Panc1 (cell line): ENCODE results near the gene NGB. TPM values are rescaled to one million over a fixed set of nuclear protein-coding genes. Genes with fewer than 3 reads are reported as not detected.

ENCODE experiments used
- ATAC-seq: fragments of 200-7000 bp; cut with Tn5 transposase; 2 replicates; pipeline ENCODE4 v1.9.1; 2020; ENCODE audit warnings: mild to moderate bottlenecking, moderate library complexity
- BruUV-seq: library from RNA; stranded (reverse); fragments of 400-500 nt; replicated peaks from 2 replicates; lab custom pipeline; 2021; lab: Mats Ljungman, UMichigan
- CTCF ChIA-PET: fragments of 300-600 bp; sonication (Branson Sonifier 250); formaldehyde crosslinking; loops from one replicate; lab custom pipeline; 2022; ENCODE audit warnings: antibody characterized with exemption; lab: Charles Lee
- POLR2A ChIA-PET: fragments of 300-600 bp; sonication (Branson Sonifier 250); formaldehyde crosslinking; loops from one replicate; lab custom pipeline; 2022; ENCODE audit warnings: antibody characterized with exemption; lab: Charles Lee
- DNase-seq: peaks from one replicate; pipeline ENCODE4 v3.0.0-alpha.2; 2010; ENCODE audit warnings: low read depth, low spot score
- H3K27ac ChIP-seq: 2 replicates; pipeline ENCODE4 v1.5.1; 2011; ENCODE audit warnings: mild to moderate bottlenecking, low read length, inconsistent platforms
- H3K27me3 ChIP-seq: fragments of 200-500 bp; sonication (Bioruptor generic); 2 replicates; pipeline ENCODE4 v1.6.0; 2014; ENCODE audit warnings: low read length, inconsistent platforms; ENCODE audit not compliant: control insufficient read depth, insufficient read depth
- H3K36me3 ChIP-seq: fragments of 200-500 bp; sonication (Bioruptor generic); 2 replicates; pipeline ENCODE4 v1.5.1; 2014; ENCODE audit warnings: inconsistent platforms, mild to moderate bottlenecking, low read length, moderate library complexity; ENCODE audit not compliant: control insufficient read depth, insufficient read depth
- H3K4me1 ChIP-seq: 2 replicates; pipeline ENCODE4 v1.5.1; 2011; ENCODE audit warnings: inconsistent platforms, mild to moderate bottlenecking, low read length, moderate library complexity; ENCODE audit not compliant: control insufficient read depth, insufficient read depth
- H3K4me3 ChIP-seq, 2 experiments: 2 replicates each; pipeline ENCODE4 v1.5.1; 2011 to 2012; ENCODE audit warnings: low read depth in 2 of 2, low read length in 2 of 2, mild to moderate bottlenecking in 2 of 2, inconsistent platforms in 1 of 2, moderate library complexity in 1 of 2
- H3K9me3 ChIP-seq: fragments of 200-500 bp; sonication (Bioruptor generic); 2 replicates; pipeline ENCODE4 v1.5.1; 2014; ENCODE audit warnings: low read depth, mild to moderate bottlenecking, inconsistent platforms, low read length, moderate library complexity; ENCODE audit not compliant: control insufficient read depth, insufficient read depth
- CTCF ChIP-seq: fragments of 450-650 bp; IDR thresholded peaks from 2 replicates; pipeline ENCODE4 v1.5.1; 2017; ENCODE audit warnings: mild to moderate bottlenecking
- POLR2AphosphoS5 ChIP-seq: IDR thresholded peaks from 2 replicates; pipeline ENCODE4 v1.6.1; 2012; ENCODE audit warnings: mild to moderate bottlenecking, low read depth, low read length, moderate library complexity
- REST ChIP-seq, 2 experiments: IDR thresholded peaks; 2 replicates each; pipeline ENCODE4 v1.6.1; 2011 to 2012; ENCODE audit warnings: low read depth in 2 of 2, control low read depth in 1 of 2, low read length in 1 of 2, mild to moderate bottlenecking in 1 of 2, moderate library complexity in 1 of 2; ENCODE audit not compliant: insufficient read depth in 1 of 2
- SIN3A ChIP-seq: IDR thresholded peaks from 2 replicates; pipeline ENCODE4 v1.6.1; 2012; ENCODE audit warnings: low read depth, mild to moderate bottlenecking, low read length, moderate library complexity, borderline replicate concordance; ENCODE audit not compliant: insufficient read depth
- TCF7L2 ChIP-seq: IDR thresholded peaks from 2 replicates; pipeline ENCODE4 v1.6.1; 2011; ENCODE audit warnings: mild to moderate bottlenecking, low read depth, low read length, inconsistent platforms
- in situ Hi-C: cut with HindIII; loops from 2 replicates; pipeline ENCODE4 v1.10.0; 2016; ENCODE audit warnings: low sequenced_read_pairs, low pct_unique_long_range_greater_than_20kb
- intact Hi-C: fragments of 100-400 bp; cut with micrococcal nuclease; formaldehyde crosslinking; loops from one replicate; pipeline ENCODE4 v1.10.0; 2022; ENCODE audit not compliant: unreplicated experiment
- total RNA-seq: library from RNA; stranded (reverse); gene quantifications from one replicate; pipeline ENCODE4 v1.2.1, GENCODE V29; 2021; ENCODE audit not compliant: unreplicated experiment

The NGB gene
- total RNA-seq, 1 experiment from 2014 or later, result not detected

DNA sequence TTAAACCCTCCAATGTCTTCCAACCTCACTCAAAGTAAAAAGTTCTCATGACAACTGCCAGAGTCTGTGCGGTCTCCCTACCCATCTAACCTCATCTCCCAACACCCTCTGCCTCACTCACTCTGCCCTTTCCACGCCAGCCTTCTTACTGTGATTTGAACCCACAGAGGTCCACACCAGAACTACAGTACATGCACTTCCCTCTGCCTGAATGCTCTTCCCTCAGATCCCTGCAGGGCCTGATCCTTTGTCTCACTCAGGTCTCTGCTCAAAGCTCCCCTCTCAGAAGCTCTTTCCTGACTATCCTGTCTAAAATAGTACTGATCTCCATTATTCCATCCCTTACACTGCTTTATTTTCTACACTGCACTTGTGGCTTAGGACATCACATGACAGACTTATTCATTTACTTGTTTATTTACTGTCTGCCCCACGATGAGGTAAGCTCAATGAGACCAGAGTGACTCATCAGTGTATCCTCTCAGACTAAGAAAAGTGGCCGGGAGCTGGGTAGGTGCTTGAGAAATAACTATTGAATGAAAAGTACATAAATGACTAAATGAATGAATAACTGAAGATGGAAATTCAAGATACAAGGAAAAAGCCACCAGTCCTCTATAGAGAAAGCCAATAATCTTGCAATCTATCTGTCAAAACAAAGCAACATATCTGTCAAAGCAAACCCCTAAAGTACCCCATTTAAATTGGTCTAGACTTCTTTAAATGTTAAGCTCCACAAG, 32.6 kb upstream of the NGB start:
- in situ Hi-C loops, result no loop called here
- peak; percentile 85 for ATAC-seq
- H3K27me3 ChIP-seq, result no peaks in the 10 kb centered on the region
- no peaks in the 10 kb centered on the region for H3K9me3 ChIP-seq
- no peak overlapping the region for H3K4me3 ChIP-seq
- TF ChIP-seq TCF7L2, result no peak
- no peak for TF ChIP-seq POLR2AphosphoS5
- CTCF ChIA-PET, result interaction anchor here (0.5 to 2.4 kb wide), 6 partner anchors 11 to 404 kb away, joined by 3 to 14 read pairs (median 3); no protein-coding TSS in a partner anchor
- POLR2A ChIA-PET, result interaction anchor here (1.4 kb wide), 1 partner anchor 12 kb away, joined by 5 read pairs; no protein-coding TSS in a partner anchor
- H3K4me1 ChIP-seq, result peaks cover 23% of the 10 kb centered on the region
- BruUV-seq, result no TSS peak
- intact Hi-C loops, result no loop called here
- H3K36me3 ChIP-seq, result no peaks in the 10 kb centered on the region; the same call in 1 of the 2 replicates
- H3K27ac ChIP-seq, result peak overlapping the region; percentile 29; the same call in 1 of the 2 replicates
- DNase-seq, result peak; percentile 96

- no TSS peak for BruUV-seq
- H3K9me3 ChIP-seq, result no peaks in the 10 kb centered on the region
- in situ Hi-C loops, result no loop called here
- intact Hi-C loops, result no loop called here
- ChIA-PET CTCF (interaction anchor here (0.6 to 2.8 kb wide), 4 partner anchors 11 to 165 kb away, joined by 3 to 16 read pairs (median 6); no protein-coding TSS in a partner anchor), POLR2A (interaction anchor here (1.4 kb wide), 1 partner anchor 13 kb away, joined by 5 read pairs; no protein-coding TSS in a partner anchor)
- H3K27ac ChIP-seq, result peak overlapping the region; percentile 26; the same call in 1 of the 2 replicates
- TF ChIP-seq REST (IDR thresholded peaks at IDR 0.05; ENCODE audit: insufficient read depth in 1 of 2, low read depth in 2 of 2, low read length in 1 of 2) (no peak), TCF7L2 (peak; percentile 42; the same call in 1 of the 2 replicates), SIN3A (no peak), CTCF (no peak), POLR2AphosphoS5 (no peak)
- H3K4me3 ChIP-seq, result no peak overlapping the region
- H3K36me3 ChIP-seq, result no peaks in the 10 kb centered on the region; the same call in 1 of the 2 replicates
- no peak for DNase-seq
- peak; percentile 70 for ATAC-seq
- peaks cover 23% of the 10 kb centered on the region for H3K4me1 ChIP-seq
- H3K27me3 ChIP-seq, result no peaks in the 10 kb centered on the region
Measured at GRCh38 chr14:77302926-77303325, 31.9 kb upstream of the NGB start.
